Prostate gland (tissue), 2 donors: Measurements from ENCODE around the gene NOTCH1.

Source experiments
- CTCF ChIP-seq, 4 experiments: fragments of 200-600 bp in 2 of 4; fragments of 450-650 bp in 2 of 4; sonication (generic) in 2 of 4; IDR thresholded peaks; 1 replicate in 3 of 4; 2 replicates in 1 of 4; pipeline ENCODE4 v1.5.1; 2016 to 2019; ENCODE audit warnings: antibody characterized with exemption in 4 of 4, mild to moderate bottlenecking in 2 of 4, moderate library complexity in 2 of 4
- POLR2A ChIP-seq: fragments of 450-650 bp; IDR thresholded peaks from one replicate; pipeline ENCODE4 v1.6.1; 2016; ENCODE audit warnings: antibody characterized with exemption, mild to moderate bottlenecking
- POLR2AphosphoS5 ChIP-seq: sonication (generic); formaldehyde crosslinking; IDR thresholded peaks from one replicate; pipeline ENCODE4 v1.6.1; 2017; ENCODE audit warnings: antibody characterized with exemption

- TF ChIP-seq POLR2A (no peak), CTCF (IDR thresholded peaks at IDR 0.05) (no peak), POLR2AphosphoS5 (no peak)
Observed at GRCh38 chr9:136589766-136590763, 44.2 kb upstream of the NOTCH1 start.
